ENCODE results near the gene PPP2R2C.

Gene PPP2R2C

DNA sequence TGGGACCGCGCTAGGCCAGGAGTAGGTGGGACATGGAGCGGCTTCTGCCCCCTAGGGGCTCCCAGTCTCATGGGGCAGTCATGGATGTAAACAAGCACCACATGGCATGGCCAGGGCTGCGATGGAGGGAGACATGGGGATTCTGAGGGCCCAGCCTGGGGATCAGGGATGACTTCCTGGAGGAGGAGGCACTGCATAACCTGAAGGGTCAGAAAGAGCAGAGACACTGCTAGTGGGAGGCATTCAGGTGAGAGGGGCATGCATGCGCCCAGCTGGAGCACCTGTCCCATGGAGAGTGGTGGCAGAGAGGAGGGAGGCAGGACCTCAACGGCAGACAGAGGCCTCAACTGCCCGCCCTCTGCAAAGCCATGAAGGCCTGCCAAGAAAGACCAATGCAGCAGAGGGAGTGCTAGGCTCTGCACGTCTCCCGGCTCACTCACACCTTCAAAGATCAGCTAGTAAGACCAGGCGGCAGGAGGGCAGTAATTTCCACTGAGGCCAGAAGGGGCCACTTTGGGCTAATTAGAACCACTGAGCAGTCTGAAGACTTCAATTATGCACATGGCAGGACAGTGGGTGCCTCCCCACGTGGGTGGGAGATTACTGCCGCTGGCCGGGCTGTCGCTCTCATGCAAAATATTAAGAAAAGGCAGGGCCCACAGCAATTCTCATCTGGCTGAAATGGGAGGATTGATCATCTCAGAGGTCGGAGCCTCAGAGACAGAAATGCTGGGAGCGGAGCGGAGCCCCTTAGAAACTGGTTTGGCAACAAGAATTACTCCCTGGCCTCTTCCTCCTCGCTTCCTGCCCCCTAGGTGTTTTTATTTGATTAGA, 69.6 kb downstream of the PPP2R2C start:
- TF ChIP-seq, protein P1, sequence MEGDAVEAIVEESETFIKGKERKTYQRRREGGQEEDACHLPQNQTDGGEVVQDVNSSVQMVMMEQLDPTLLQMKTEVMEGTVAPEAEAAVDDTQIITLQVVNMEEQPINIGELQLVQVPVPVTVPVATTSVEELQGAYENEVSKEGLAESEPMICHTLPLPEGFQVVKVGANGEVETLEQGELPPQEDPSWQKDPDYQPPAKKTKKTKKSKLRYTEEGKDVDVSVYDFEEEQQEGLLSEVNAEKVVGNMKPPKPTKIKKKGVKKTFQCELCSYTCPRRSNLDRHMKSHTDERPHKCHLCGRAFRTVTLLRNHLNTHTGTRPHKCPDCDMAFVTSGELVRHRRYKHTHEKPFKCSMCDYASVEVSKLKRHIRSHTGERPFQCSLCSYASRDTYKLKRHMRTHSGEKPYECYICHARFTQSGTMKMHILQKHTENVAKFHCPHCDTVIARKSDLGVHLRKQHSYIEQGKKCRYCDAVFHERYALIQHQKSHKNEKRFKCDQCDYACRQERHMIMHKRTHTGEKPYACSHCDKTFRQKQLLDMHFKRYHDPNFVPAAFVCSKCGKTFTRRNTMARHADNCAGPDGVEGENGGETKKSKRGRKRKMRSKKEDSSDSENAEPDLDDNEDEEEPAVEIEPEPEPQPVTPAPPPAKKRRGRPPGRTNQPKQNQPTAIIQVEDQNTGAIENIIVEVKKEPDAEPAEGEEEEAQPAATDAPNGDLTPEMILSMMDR (IDR thresholded peaks at IDR 0.05; ENCODE audit: control insufficient read depth, insufficient read depth, low read depth, low read length, missing control alignments) = no peak
- no peak for DNase-seq (ENCODE audit: low read depth)
- H3K4me3 ChIP-seq (ENCODE audit: control insufficient read depth, low read depth, low read length) = no peak overlapping the region

- DNase-seq (ENCODE audit: low read depth) = no peak
- H3K4me3 ChIP-seq (ENCODE audit: control insufficient read depth, low read depth, low read length) = no peak overlapping the region
- TF ChIP-seq, protein P1 (IDR thresholded peaks at IDR 0.05; ENCODE audit: control insufficient read depth, insufficient read depth, low read depth, low read length, missing control alignments) = no peak
Measured at GRCh38 chr4:6401797-6402196, 70.6 kb downstream of the PPP2R2C start.

GRCh38 chr4:6396696-6397236, 75.6 kb downstream of the PPP2R2C start:
- no peak overlapping the region for H3K4me3 ChIP-seq (ENCODE audit: control insufficient read depth, low read depth, low read length)
- TF ChIP-seq, protein P1 (IDR thresholded peaks at IDR 0.05; ENCODE audit: control insufficient read depth, insufficient read depth, low read depth, low read length, missing control alignments) = no peak
- DNase-seq (ENCODE audit: low read depth) = no peak

DNA sequence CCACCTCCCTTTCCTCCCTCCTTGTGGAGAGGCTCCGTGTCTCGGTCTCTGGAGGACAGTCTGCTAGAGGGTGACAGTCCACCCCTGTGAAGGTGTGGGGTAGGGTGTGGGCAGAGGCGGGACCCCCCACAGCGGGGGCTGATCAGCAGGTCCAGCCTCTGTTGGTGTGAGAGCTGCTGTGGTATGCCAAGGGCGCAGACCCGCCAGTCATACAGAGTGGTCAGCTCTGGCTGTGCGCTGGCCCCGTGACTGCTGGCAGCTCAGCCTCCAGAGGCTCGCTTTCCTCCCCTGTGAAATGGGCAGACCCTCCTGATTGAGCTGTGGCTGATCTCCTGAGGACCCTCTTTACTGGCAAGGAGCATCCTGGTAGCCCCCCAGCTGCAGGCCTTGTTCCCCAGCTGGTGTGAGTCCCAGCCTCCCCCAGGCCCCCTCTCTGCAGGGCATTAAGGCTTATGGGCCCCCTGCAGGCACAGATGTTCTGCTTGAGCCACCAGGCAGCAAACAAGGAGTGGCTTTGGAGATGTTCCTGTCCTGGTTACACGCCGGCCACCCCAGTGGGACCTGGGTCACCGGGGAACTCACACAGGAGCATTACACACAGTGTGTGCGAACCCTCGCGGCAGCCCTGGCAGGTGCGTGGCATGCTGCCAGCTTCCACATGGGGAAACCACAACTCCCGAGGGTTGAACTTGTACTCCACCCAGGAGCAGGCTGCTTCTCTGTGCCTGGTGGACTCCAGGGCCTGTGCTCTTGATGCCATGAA, 76.8 kb downstream of the PPP2R2C start:
- H3K4me3 ChIP-seq (ENCODE audit: control insufficient read depth, low read depth, low read length) = no peak overlapping the region
- TF ChIP-seq, protein P1 (IDR thresholded peaks at IDR 0.05; ENCODE audit: control insufficient read depth, insufficient read depth, low read depth, low read length, missing control alignments) = no peak
- DNase-seq (ENCODE audit: low read depth) = no peak

DNA sequence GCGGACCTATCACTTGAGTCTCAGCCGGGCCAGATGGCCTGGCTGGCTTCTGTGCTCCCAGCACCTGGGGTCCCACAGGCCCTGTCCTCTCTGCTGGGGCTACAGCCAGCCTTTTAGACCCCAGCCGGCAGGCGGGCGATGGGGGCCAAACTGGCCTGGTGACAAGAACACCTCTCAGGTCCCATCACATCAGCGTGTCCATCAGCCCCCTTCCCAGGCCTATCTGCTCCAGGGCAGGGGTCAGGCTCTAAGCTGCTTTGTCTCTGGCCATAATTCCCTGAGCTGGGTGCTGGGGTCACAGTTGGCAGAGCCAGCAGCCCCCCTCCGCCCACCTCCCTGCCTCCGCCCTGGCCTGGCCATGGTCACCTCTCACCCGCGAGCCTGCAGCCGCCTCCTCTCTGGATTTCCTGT, 77.7 kb downstream of the PPP2R2C start:
- TF ChIP-seq, protein P1 (IDR thresholded peaks at IDR 0.05; ENCODE audit: control insufficient read depth, insufficient read depth, low read depth, low read length, missing control alignments) = no peak
- H3K4me3 ChIP-seq (ENCODE audit: control insufficient read depth, low read depth, low read length) = no peak overlapping the region
- DNase-seq (ENCODE audit: low read depth) = no peak

- no peak for DNase-seq (ENCODE audit: low read depth)
- TF ChIP-seq, protein P1 (IDR thresholded peaks at IDR 0.05; ENCODE audit: control insufficient read depth, insufficient read depth, low read depth, low read length, missing control alignments) = no peak
- no peak overlapping the region for H3K4me3 ChIP-seq (ENCODE audit: control insufficient read depth, low read depth, low read length)
Measured at GRCh38 chr4:6393544-6394475, 78.6 kb downstream of the PPP2R2C start.
